NCI-H1105 treated with DMSO at 0.1 percent for 48 hours (cell line): ENCODE measurements around the gene ERN1.

Experiments
- DNase-seq: peaks from one replicate; lab custom pipeline; 2025; lab: John Stamatoyannopoulos, UW

ERN1 gene

DNA sequence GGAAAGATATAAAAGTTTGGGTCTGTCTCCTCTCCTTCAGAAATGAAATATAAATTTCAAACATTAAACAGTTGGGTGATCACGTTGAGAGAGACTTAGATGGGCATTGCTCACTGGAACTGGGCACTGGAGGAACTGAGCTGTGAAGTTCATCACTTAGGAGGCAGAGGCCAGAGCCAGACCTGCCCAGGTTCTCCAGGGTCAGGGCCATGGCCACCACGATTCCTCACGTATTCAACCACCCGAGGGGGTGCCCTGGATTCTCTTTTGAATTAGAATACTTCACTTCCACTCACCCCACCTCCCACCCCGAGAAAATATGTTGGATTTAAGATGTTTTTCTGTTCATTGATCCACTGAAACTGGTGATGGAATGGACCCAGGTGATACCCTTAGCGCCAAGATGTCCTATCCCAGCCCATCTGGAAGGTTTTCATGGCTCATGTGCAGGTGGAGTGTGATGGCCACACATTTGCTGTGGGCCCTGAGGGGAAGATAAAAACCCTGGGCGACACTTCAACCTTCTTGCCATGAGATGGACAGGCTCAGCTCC, 125.7 kb downstream of the ERN1 start:
- DNase-seq: no peak

DNA sequence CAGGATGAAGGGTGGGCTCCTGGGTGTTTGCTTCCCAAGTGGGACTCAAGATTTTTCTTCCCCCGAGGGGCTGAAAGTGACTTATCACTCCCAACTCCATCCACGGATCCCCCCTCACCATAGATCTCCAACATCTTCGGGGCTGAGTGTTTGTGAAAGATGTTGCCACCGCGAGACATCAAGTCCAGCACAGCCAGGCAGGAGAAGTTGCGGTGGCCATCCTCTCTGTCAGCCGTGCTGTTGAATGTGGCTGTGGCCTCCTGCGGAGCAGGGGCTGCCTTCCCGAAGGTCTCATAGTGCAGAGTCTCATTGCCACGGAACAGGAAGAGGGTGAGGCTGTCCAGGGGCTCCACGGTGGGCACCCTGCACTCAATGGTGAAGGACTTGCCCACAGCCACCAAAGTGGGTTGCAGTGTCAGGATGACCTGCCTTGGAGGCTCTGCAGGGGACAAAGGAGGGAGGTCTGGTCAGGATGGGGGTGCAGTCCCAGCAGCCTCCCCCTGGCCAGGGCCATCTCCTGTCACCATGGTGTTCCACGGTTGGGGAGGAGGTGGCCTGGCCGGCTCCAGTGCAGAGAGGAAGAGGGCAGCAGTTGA, 126.3 kb downstream of the ERN1 start:
- DNase-seq: no peak

DNA sequence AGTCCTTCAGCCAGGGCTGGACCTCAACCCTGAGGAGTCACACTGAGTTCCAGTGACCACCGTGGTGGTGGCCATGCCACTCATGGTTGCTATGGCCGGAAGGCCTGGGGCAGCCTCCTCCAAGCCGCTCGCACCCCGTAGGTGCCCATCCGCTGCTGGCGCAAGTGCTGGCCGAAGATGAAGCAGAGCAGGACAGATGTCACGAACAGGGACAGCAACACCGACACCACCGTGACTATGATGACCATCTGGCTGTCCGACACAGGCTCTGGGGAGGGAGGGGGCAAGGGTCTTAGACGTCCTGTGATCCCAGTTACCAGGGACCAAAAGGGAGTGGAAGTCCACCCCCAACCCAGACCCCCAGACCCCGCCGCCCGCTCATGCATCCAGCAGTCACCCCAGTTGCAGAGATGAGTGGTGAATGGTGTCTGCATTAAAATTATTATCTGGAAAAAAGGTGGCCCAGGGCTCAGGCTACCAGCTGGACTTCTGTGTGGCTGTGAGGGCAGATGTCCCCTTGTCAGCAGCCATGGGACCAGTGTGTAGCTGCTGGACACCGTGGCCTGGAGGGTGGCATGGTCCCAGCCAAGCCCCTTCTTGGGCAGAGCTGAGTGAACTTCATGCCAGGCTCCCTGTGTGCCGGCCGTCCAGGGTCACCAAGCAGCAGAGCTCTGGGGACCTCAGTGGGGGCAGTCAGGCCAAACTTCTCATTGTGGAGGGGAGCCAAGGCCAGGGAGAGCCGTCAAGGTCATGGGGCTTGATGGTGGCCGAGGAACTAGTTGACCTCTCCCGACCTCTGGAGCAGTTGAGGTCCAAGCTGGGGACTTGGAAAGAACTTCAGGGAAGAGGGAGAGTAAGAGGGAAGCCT, 127.1 kb downstream of the ERN1 start:
- no peak for DNase-seq

DNA sequence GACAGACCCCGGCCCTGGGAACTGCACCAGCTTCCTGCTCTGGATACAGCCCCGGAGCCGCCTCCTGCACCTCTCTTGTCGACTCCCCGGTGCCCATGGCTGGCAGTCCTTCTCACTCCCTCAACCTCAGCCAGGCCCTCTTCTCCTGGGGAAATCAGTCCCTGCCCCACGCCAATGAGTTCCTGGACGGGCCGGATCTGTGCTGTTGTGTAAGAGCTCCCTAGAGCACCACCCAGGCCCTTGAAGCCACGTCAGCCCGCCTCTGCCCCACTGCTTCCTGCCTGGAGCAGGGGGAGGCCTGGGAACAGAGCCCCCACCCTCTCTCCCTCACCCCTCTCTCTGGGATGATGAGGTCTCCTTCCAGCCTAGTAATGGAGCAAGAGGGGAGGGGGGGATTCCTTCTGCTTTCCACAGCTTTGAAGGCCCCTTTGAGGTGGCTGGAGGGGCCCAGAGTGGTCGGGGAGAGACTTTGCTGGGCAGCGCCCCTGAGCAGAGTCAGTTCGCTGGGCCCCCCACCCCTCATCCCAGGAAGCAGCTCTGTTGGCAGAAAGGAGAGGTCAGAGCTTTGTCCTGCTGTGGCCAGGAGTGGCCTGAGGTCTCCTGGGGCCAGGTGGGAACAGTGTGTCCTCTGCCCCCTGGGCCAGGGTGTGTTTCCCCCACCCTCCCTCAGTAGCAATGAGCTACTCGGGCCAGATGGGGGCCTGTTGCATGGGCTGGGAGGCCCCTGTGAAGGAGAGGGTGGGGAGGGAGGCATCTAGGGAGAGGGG, 128.0 kb downstream of the ERN1 start:
- DNase-seq: no peak

DNA sequence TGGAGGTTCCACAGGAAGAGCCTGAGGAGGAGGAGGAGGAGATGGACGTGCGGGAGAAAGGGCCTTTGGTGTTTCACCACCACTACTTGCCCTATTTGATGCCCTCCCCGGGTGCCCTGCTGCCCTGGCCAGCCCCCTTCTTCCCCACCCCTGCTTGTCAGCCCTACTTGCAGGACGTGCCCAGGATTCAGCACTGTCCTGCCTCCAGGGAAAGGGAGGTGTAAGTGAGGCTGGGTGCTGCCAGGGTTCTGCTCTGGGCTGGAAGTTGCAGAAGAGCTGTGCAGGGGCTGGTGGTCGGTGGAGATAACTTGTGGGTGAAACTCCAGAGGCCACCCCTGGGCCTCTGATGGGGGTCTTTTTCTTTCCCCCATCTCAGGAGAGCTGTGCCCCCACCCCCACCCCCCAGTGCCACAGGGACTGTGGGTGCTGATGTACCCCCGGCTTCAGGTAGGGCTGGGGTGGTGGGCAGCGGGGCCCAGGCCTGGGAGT, 128.8 kb downstream of the ERN1 start:
- DNase-seq: no peak

GRCh38 chr17:63999680-64000531, 130.0 kb downstream of the ERN1 start:
- no peak for DNase-seq

GRCh38 chr17:63998721-63999679, 130.9 kb downstream of the ERN1 start:
- DNase-seq: no peak

DNA sequence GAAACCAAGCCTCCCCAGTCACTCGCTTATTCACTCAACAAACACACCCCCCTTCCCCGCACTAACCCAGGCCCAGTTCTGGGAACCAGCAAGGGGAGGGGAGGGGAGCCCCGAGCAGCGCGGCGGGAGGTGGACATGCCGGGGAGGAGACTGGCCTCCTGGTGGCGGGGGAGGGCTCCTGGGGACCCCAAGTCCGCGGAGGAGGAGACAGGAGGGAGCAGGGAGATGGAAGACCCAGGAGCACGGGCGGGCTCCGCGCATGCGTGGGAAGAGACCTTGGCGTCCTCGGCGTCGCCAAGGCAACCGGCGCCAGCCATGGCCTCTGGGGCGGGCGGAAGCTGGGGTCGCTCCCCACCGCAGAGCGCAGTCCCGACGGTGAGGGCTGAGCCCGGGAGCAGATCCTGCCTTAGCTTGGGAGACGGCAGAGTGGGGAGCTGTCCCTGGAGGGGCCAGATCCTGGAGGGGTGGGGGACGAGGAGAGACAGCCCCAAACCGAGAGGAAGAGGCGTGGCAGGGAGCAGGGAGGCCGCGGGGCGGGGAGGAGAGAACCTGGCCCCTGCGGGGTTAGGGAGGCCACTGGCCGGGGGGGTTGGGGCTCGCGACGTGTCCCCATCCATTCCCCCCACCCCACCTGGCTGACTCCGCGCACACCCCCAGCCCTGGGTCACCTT, 131.8 kb downstream of the ERN1 start, which contains the start of gene PRR29:
Gene PRR29 (plus strand): TSS at position 302 of the 671 bp plus-strand sequence. CDS start 14 bp downstream, at position 316.
- DNase-seq: peak; percentile 67

- no peak for DNase-seq
Measured at GRCh38 chr17:63997341-63998048, 132.4 kb downstream of the ERN1 start.

GRCh38 chr17:63996430-63997182, 133.3 kb downstream of the ERN1 start:
- no peak for DNase-seq

- no peak for DNase-seq
Measured at GRCh38 chr17:63995626-63996025, 134.3 kb downstream of the ERN1 start.

DNA sequence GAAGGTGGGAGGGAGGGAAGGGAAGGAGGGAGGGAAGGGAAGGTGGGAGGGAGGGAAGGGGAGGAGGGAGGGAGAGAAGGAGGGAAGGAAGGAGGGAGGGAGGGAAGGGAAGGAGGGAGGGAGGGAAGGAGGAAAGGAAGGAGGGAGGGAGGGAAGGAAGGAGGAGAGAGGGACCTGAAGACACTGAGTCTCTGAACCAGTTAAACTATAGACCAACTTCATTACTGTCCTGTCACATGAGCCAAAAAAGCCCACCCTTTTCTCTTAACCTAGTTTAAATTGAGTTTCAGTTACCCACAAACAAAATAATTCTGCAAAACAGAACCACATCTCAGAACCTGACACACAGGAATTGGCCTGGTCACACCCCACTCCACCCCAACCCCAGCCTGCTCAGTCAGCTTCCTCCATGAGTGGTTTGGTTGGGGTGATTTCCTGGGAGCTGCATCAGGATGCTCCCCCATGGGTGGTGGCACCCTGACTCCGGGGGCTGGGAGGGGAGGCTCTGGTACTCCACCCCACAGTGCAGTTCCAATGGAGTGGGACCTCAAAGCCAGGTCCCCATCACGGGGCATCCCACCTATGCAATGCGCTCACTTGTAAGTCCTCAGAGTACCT, 136.5 kb downstream of the ERN1 start:
- no peak for DNase-seq

- no peak for DNase-seq
Measured at GRCh38 chr17:63991611-63992010, 138.3 kb downstream of the ERN1 start.

DNA sequence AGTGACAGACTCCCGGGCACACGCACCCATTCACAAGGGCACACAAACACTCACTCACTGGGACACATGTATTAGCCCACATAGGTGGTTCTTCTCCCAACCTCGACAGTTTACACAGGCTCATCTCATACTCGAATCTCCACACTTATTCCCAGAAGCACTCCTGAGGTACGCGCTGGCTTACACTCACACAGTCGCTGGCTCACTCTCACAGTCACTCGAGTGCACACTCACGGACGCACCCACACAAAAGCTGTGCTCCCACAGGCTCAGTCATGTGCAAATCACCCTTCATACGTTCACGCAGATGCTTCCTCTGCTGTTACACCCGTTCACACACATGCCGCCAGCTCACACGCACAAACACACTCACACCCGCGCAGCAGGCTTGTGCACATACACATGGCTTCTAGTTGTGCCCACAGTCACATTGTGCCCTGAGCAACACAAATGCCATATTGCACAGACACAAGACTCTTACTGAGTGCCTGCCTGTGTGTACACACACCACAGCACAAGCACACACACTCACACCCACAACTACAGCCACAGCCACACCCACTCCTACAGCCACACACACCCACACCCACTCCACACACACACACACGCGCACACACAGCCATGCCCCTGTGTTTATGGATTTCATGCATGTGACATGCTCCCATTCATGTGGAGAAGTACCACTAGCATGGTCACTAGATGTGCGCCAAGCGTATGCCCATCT, 140.2 kb downstream of the ERN1 start:
- no peak for DNase-seq
